HT1080 (cell line): ENCODE measurements around the gene CYTH2. TPM values are rescaled to one million over a fixed set of nuclear protein-coding genes. Genes with fewer than 3 reads are reported as not detected.
A peak's percentile ranks its signal among the peaks of the same experiment; 100 is the strongest.

Experiments used
- DNase-seq: peaks from one replicate; pipeline ENCODE4 v3.0.0-alpha.2; 2015; ENCODE audit warnings: low read depth
- polyA plus RNA-seq, 2 experiments: library from polyadenylated mRNA; depleted of rRNA; stranded (reverse); fragments of >200 nt; gene quantifications; 2 replicates each; pipeline ENCODE4 v1.2.3, GENCODE V29; 2015
- total RNA-seq: library from RNA; depleted of rRNA; stranded (reverse); fragments of >200 nt; shearing (Covaris generic); gene quantifications from 2 replicates; pipeline ENCODE4 v1.2.3, GENCODE V29; 2014; rRNA removed

Gene CYTH2
- total RNA-seq = 38.1 and 44.3 TPM in 2 replicates
- polyA plus RNA-seq (2015; cell fraction: cytosol; rRNA removed) = 39.9 and 41.5 TPM in 2 replicates
- polyA plus RNA-seq (2015; cell fraction: nucleus; rRNA removed) = 131 and 138 TPM in 2 replicates

DNA sequence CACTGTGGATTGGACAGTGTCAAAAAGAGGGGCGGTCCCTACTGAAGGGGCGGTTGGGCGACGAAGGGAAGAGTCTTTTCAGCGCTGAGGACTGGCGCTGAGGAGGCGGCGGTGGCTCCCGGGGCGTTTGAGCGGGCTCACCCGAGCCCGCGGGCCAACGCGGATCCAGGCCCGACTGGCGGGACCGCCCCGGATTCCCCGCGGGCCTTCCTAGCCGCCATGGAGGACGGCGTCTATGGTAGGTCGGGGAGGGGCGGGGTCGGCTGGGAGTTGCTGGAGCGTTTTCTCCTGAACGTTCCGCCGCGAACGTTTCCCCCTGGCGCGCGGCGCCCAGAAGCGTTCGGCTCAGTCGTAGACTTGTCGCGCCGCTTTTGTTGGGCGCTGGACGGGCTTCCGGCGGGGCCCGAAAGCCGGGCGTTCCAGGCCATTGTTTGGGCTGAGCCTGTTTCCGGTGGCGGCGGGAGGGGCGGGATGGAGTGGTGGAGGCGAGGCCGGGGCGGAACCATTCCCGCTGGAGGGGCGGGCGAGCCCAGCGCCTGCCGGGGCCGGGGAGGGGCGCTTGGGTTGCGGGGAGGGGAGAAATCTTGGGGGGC lies at the start of gene CYTH2:
Gene CYTH2, plus strand, starts transcription at position 81 of the 593 bp plus-strand sequence. Its CDS starts 139 bp downstream, at position 220.
- peak; percentile 66 for DNase-seq

- DNase-seq = no peak
These were observed 47.6 kb upstream of the CYTH2 start for GRCh38 chr19:48421548-48421947.

- DNase-seq = peak; percentile 93
These were observed 44.4 kb upstream of the CYTH2 start for GRCh38 chr19:48424694-48425219.

GRCh38 chr19:48428670-48429069 lies 40.5 kb upstream of the CYTH2 start:
- peak; percentile 15 for DNase-seq

- no peak for DNase-seq
These were observed 35.8 kb upstream of the CYTH2 start for GRCh38 chr19:48433337-48433736.

DNA sequence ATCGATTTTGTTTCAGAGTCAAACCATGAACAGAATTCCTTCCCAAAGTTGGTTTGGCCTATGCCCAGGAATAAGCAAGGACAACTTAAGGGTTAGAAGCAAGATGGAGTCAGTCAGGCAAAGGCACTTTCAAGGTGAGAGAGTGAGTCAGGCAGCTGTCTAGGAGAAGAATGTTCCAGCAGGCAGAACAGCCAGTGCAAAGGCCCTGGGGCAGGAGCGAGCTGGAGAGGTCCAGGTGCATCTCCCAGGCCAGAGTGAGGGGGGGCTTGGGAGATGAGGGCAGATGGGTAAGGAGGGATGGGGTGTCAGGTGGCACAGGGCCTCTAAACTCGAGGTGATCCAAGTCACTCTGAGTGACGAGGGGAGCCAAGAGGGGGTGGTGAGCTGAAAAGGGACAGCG lies 32.6 kb upstream of the CYTH2 start:
- DNase-seq = no peak

- no peak for DNase-seq
These were observed 27.7 kb upstream of the CYTH2 start for GRCh38 chr19:48441360-48442050.

GRCh38 chr19:48442116-48443035 lies 26.8 kb upstream of the CYTH2 start:
- no peak for DNase-seq

DNA sequence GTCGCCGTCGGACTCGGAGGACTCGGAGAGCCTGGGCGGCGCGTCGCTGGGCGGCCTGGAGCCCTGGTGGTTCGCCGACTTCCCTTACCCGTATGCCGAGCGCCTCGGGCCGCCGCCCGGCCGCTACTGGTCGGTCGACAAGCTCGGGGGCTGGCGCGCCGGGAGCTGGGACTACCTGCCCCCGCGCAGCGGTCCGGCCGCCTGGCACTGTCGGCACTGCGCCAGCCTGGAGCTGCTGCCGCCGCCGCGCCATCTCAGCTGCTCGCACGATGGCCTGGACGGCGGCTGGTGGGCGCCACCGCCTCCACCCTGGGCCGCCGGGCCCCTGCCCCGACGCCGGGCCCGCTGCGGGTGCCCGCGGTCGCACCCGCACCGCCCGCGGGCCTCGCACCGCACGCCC lies 25.9 kb upstream of the CYTH2 start:
- no peak for DNase-seq

DNA sequence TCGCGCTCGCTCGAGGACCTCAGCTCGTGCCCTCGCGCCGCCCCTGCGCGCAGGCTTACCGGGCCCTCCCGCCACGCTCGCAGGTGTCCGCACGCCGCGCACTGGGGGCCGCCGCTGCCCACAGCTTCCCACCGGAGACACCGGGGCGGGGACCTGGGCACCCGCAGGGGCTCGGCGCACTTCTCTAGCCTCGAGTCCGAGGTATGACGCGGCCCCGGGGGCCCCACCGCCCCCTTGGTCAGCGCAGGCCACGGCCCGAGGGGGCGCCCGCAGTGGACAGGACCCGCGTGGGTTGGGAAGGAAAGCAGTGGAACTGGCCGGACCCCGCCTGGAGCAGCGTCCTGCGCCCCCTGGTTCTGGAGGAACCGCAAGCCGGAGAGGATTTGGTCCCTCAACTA lies 25.4 kb upstream of the CYTH2 start:
- DNase-seq = no peak

GRCh38 chr19:48444129-48444935 lies 24.8 kb upstream of the CYTH2 start:
- DNase-seq = no peak

GRCh38 chr19:48444936-48445200 lies 24.3 kb upstream of the CYTH2 start:
- DNase-seq = no peak

- DNase-seq = peak; percentile 90
These were observed 23.9 kb upstream of the CYTH2 start for GRCh38 chr19:48445256-48445605.

GRCh38 chr19:48445606-48446481 lies 23.3 kb upstream of the CYTH2 start, which contains the start of gene GRWD1:
GRWD1 (plus strand) TSS chr19:48445983; CDS start chr19:48446006, 23 bp downstream.
- peak; percentile 97 for DNase-seq

DNA sequence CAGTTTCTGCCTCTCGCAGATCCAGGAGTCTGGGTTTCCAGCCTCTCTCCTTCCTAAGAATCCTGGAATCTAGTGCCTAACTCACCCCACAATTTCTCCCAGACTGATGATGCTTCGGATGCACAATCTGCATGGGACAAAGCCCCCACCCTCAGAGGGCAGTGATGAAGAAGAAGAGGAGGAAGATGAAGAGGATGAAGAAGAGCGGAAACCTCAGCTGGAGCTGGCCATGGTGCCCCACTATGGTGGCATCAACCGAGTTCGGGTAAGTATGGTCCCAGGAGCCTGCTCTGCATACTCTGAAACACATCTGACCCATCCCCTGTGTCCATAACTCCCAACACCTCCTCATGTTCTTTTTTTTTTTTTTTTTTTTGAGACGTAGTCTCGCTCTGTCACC lies 22.6 kb upstream of the CYTH2 start:
- no peak for DNase-seq

GRCh38 chr19:48448563-48448962 lies 20.6 kb upstream of the CYTH2 start:
- no peak for DNase-seq

DNA sequence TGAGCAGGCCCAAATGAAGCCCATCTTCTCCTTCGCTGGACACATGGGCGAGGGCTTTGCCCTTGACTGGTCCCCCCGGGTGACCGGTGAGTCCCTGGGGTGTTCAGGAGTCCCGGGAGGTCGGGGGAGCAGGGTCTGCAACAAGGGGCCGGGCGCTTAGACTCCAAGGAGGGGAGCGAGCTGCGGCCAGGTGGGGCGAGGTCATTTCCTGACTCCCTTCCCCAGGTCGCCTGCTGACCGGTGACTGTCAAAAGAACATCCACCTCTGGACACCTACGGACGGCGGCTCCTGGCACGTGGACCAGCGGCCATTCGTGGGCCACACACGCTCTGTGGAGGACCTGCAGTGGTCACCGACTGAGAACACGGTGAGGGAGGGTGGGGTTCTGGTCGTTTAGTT lies 18.7 kb upstream of the CYTH2 start:
- DNase-seq = no peak

DNA sequence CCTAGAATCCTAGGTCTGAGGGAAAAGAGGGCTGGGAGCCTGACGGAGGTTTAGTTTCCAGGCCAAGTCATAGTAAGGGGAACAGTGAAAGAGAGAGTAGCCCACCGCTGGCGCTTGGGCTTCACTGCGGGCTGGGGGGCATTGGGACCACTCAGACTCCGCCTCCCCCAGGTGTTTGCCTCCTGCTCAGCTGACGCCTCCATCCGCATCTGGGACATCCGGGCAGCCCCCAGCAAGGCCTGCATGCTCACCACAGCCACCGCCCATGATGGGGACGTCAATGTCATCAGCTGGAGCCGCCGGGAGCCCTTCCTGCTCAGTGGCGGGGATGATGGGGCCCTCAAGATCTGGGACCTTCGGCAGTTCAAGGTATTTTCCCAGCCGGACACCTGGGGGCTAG lies 18.3 kb upstream of the CYTH2 start:
- DNase-seq = no peak

DNA sequence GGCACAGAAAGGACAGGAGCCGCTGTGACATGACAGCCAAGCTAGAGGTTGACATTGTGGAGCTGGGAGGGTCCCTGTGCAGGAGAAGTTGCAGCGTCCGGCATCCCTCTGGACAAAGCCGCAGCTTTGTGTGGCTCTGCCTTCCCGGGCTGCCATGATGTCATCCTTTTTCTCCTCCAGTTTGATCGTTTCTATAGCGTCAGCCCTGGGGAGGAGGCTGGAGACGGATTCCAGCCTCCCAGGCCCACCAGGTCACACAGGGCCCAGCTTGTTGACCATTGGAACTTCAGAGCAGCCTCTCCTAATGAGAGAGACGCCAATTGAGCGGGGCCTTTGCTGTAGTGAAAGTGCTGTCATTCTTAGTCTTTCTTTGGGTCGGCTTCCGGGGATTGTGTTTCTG lies 17.5 kb upstream of the CYTH2 start:
- no peak for DNase-seq
